Testis (tissue), 3 donors: ENCODE measurements around the gene SLC2A9. TPM values are rescaled to one million over a fixed set of nuclear protein-coding genes. Genes with fewer than 3 reads are reported as not detected.

Experiments used
- DNase-seq: peaks from one replicate; pipeline ENCODE4 v3.0.0-alpha.2; 2019
- H3K27ac ChIP-seq, 2 donors: fragments of 200-600 bp; sonication (generic); one replicate each; pipeline ENCODE4 v1.5.1; 2019
- H3K27me3 ChIP-seq: fragments of 200-600 bp; sonication (generic); one replicate; pipeline ENCODE4 v1.5.1; 2019
- H3K36me3 ChIP-seq: fragments of 200-600 bp; sonication (generic); one replicate; pipeline ENCODE4 v1.5.1; 2017; ENCODE audit warnings: low read depth; ENCODE audit errors: missing control alignments
- H3K4me1 ChIP-seq: fragments of 200-600 bp; sonication (generic); one replicate; pipeline ENCODE4 v1.5.1; 2019
- H3K4me3 ChIP-seq, 2 donors: fragments of 200-600 bp; sonication (generic); one replicate each; pipeline ENCODE4 v1.5.1; 2017 to 2019
- H3K9me3 ChIP-seq: fragments of 200-600 bp; sonication (generic); one replicate; pipeline ENCODE4 v1.5.1; 2017
- POLR2A ChIP-seq: fragments of 450-650 bp; IDR thresholded peaks from one replicate; pipeline ENCODE4 v1.6.1; 2017; ENCODE audit warnings: antibody characterized with exemption, mild to moderate bottlenecking, moderate library complexity
- WGBS, 2 donors: methylation state at CpG; one replicate each; pipeline ENCODE4 v1.1.5; 2018; 5-methylcytosine and 5-hydroxymethylcytosine counted together
- intact Hi-C: fragments of 100-400 bp; cut with DNase I; formaldehyde crosslinking; loops from one replicate; pipeline ENCODE4 v1.15.1; 2023; ENCODE audit warnings: low total_unique reads
- polyA plus RNA-seq: library from polyadenylated mRNA; stranded (reverse); fragments of 350-450 nt; fragmentation: Illumina TruSeq; extraction: RNeasy Lipid Tissue Mini Kit (QIAGEN cat#74804); gene quantifications from one replicate; pipeline ENCODE4 v1.2.3, GENCODE V29; 2014; ENCODE audit warnings: low read depth, low replicate concordance; ENCODE audit not compliant: insufficient read depth
- total RNA-seq, 2 donors: library from RNA; depleted of rRNA; stranded (reverse); fragments of >200 nt; gene quantifications; one replicate each; pipeline ENCODE4 v1.2.3, GENCODE V29; 2016
- TF ChIP-seq, protein P1 (sequence below), 3 experiments: fragments of 450-650 bp in 2 of 3; fragments of 200-600 bp in 1 of 3; sonication (generic) in 1 of 3; IDR thresholded peaks; one replicate each; pipeline ENCODE4 v1.5.1; 2016 to 2019; ENCODE audit warnings: antibody characterized with exemption in 3 of 3, mild to moderate bottlenecking in 2 of 3, moderate library complexity in 1 of 3

Gene SLC2A9
- total and polyA plus RNA-seq, 3 donors from 2014 or later, result 6.3 to 7.5 (median 6.8) TPM

- TF ChIP-seq, protein P1, sequence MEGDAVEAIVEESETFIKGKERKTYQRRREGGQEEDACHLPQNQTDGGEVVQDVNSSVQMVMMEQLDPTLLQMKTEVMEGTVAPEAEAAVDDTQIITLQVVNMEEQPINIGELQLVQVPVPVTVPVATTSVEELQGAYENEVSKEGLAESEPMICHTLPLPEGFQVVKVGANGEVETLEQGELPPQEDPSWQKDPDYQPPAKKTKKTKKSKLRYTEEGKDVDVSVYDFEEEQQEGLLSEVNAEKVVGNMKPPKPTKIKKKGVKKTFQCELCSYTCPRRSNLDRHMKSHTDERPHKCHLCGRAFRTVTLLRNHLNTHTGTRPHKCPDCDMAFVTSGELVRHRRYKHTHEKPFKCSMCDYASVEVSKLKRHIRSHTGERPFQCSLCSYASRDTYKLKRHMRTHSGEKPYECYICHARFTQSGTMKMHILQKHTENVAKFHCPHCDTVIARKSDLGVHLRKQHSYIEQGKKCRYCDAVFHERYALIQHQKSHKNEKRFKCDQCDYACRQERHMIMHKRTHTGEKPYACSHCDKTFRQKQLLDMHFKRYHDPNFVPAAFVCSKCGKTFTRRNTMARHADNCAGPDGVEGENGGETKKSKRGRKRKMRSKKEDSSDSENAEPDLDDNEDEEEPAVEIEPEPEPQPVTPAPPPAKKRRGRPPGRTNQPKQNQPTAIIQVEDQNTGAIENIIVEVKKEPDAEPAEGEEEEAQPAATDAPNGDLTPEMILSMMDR (IDR thresholded peaks at IDR 0.05), result no peak
- TF ChIP-seq POLR2A, result no peak
- H3K27me3 ChIP-seq, result no peaks in the 10 kb centered on the region
- intact Hi-C loops, result no loop called here
- no peaks in the 10 kb centered on the region for H3K9me3 ChIP-seq
- 84 to 97% methylated on average over 5 of the region's 5 CpGs for WGBS, 2 donors
- no peak for DNase-seq
- H3K27ac ChIP-seq, result no peak overlapping the region
- no peaks in the 10 kb centered on the region for H3K4me1 ChIP-seq
- H3K36me3 ChIP-seq, result no peaks in the 10 kb centered on the region
- no peak overlapping the region for H3K4me3 ChIP-seq
These were observed 26.7 kb upstream of the SLC2A9 start for GRCh38 chr4:10047967-10048366.

- intact Hi-C loops, result no loop called here
- WGBS, 2 donors, result 90 to 91% methylated on average over 3 of the region's 3 CpGs
- Histone ChIP-seq H3K36me3 (no peaks in the 10 kb centered on the region), H3K27me3 (no peaks in the 10 kb centered on the region), H3K4me1 (no peaks in the 10 kb centered on the region), H3K9me3 (no peaks in the 10 kb centered on the region), H3K4me3 (no peak overlapping the region), H3K27ac (no peak overlapping the region)
- TF ChIP-seq, protein P1 (IDR thresholded peaks at IDR 0.05), result no peak
- TF ChIP-seq POLR2A, result no peak
- no peak for DNase-seq
These were observed 25.2 kb upstream of the SLC2A9 start for GRCh38 chr4:10046471-10046870.

DNA sequence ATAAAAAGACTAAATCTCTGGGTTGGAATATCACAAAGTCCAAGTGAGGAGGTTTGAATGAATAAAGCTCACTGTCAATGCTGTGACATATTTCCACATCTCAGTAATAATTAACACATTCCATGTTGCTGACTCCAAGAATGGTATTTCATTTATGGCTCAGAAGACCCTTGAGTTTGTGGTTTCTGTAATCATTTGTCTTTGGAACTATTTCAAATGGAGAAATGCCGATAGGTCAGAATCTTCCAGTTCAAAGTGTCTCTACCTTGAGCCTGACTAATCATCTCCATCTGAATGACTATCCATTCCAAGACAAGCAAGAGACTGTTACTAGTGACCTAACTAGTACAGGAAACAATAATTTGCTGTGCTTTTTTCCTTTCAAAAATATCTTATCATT lies 24.2 kb upstream of the SLC2A9 start:
- H3K27me3 ChIP-seq, result no peaks in the 10 kb centered on the region
- WGBS, 2 donors, result 88% methylated on average over 1 of the region's 1 CpG
- intact Hi-C loops, result no loop called here

GRCh38 chr4:10041036-10041435 lies 19.7 kb upstream of the SLC2A9 start:
- 79 to 84% methylated on average over 6 of the region's 6 CpGs for WGBS, 2 donors
- Histone ChIP-seq H3K9me3 (no peaks in the 10 kb centered on the region), H3K27ac (no peak overlapping the region), H3K36me3 (no peaks in the 10 kb centered on the region), H3K4me3 (no peak overlapping the region), H3K27me3 (no peaks in the 10 kb centered on the region), H3K4me1 (no peaks in the 10 kb centered on the region)
- TF ChIP-seq POLR2A, result no peak
- TF ChIP-seq, protein P1 (IDR thresholded peaks at IDR 0.05), result no peak
- DNase-seq, result no peak
- intact Hi-C loops, result no loop called here

More for the DNA sequence above, 24.2 kb upstream of the SLC2A9 start:
- no peak overlapping the region for H3K27ac ChIP-seq
- H3K4me1 ChIP-seq, result no peaks in the 10 kb centered on the region
- H3K4me3 ChIP-seq, result no peak overlapping the region
- H3K9me3 ChIP-seq, result no peaks in the 10 kb centered on the region
- no peaks in the 10 kb centered on the region for H3K36me3 ChIP-seq
- DNase-seq, result no peak
- TF ChIP-seq POLR2A, result no peak
- TF ChIP-seq, protein P1 (IDR thresholded peaks at IDR 0.05), result no peak

DNA sequence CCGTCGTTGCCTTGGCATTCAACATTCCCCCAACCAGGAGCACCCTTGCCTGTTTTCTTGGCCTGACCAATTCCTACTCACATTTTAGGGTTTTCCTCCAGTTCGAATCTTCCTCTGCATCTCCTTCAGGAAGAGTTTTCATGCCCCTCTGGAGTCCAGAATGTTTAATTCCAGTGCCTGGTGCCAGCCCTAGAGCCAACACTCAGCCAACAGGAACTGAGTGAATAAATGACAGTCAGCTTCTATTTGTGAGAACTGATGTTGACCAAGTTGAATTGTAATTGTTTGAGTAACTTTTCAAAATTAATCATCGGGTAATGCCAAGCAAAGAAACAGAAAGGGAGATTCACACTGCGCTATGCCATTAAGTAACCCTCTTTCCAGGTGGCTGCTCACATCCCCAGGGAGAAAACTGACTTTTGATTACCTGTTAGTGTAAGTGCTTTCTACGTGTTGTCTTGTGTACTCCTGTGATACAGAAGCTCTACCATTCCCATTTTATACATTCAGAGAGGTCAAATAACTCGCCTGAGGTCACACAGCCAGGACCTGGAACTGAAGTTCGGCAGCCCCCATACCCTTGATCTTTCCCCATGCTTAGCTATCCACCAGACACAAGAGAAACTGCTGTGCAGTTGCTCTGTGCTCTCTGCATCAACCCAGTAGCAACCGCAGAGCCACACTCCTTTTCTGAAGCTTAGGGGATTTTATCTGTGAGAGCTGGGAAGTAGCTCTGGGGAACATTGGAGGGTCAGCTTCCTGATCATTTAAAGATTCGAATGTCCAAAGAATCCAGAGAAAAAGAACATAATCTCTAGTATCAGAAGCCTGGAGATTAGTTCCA lies 19.0 kb upstream of the SLC2A9 start:
- TF ChIP-seq, protein P1 (IDR thresholded peaks at IDR 0.05), result no peak
- no peak for TF ChIP-seq POLR2A
- no peaks in the 10 kb centered on the region for H3K27me3 ChIP-seq
- no peak overlapping the region for H3K27ac ChIP-seq
- 87 to 88% methylated on average over 10 of the region's 10 CpGs for WGBS, 2 donors
- H3K36me3 ChIP-seq, result no peaks in the 10 kb centered on the region
- no peaks in the 10 kb centered on the region for H3K9me3 ChIP-seq
- intact Hi-C loops, result no loop called here
- no peaks in the 10 kb centered on the region for H3K4me1 ChIP-seq
- no peak for DNase-seq
- H3K4me3 ChIP-seq, result no peak overlapping the region
